ENCODE data around the gene CNTNAP1. TPM values are rescaled to one million over a fixed set of nuclear protein-coding genes. Genes with fewer than 3 reads are reported as not detected.

CNTNAP1 gene
- total and polyA plus RNA-seq, 9 of the 15 experiments (the other 6 are each of a cell fraction or from before 2014, with no cell fraction given), result 0.10 to 1.8 (median 0.62) TPM

GRCh38 chr17:42744283-42744805 is 62.0 kb downstream of the CNTNAP1 start (continued):
- TF ChIP-seq COPS2 (conservative IDR thresholded peaks at IDR 0.05), result no peak
- TF ChIP-seq IRF2 (CRISPR knock-in tag; IDR thresholded peaks at IDR 0.05), result no peak
- no peak for TF ChIP-seq CBFA2T3 (IDR thresholded peaks at IDR 0.05)
- no peak for TF ChIP-seq ZNF445 (CRISPR knock-in tag; IDR thresholded peaks at IDR 0.05; ENCODE audit: low read depth)
- TF ChIP-seq TRIM25 (IDR thresholded peaks at IDR 0.05; ENCODE audit: borderline replicate concordance), result no peak
- TF ChIP-seq ZC3H8 (IDR thresholded peaks at IDR 0.05), result no peak
- TF ChIP-seq NUFIP1 (IDR thresholded peaks at IDR 0.05; ENCODE audit: partially characterized antibody), result peak; percentile 64
- TF ChIP-seq ETS2 (tag; IDR thresholded peaks at IDR 0.05; ENCODE audit: borderline replicate concordance, poor library complexity, severe bottlenecking), result no peak
- TF ChIP-seq ZNF592 (IDR thresholded peaks at IDR 0.05), result peak; percentile 47; the same call in 1 of the 2 replicates
- no peak for TF ChIP-seq ZNF830 (CRISPR knock-in tag; IDR thresholded peaks at IDR 0.05)
- peak; percentile 51; the same call in 1 of the 2 replicates for TF ChIP-seq ZBTB7A (IDR thresholded peaks at IDR 0.05; ENCODE audit: borderline replicate concordance, control insufficient read depth, low read depth, low read length)
- TF ChIP-seq SIRT6 (IDR thresholded peaks at IDR 0.05; ENCODE audit: low read depth, low read length), result no peak
- no peak for TF ChIP-seq SMC3 (conservative IDR thresholded peaks at IDR 0.05; ENCODE audit: insufficient read depth, low read depth, low read length)
- no peak for TF ChIP-seq THRB (CRISPR knock-in tag; conservative IDR thresholded peaks at IDR 0.05)
- TF ChIP-seq NCOA6 (IDR thresholded peaks at IDR 0.05), result no peak
- no peak for TF ChIP-seq MTA2 (IDR thresholded peaks at IDR 0.05; ENCODE audit: low read depth)

Measured in K562 (cell line).